Fibroblast of pulmonary artery (primary cell): ENCODE results near the gene UMAD1.

Experiments
- DNase-seq: peaks from one replicate; pipeline ENCODE4 v3.0.0-alpha.2; 2010; ENCODE audit warnings: low read depth
- H3K4me3 ChIP-seq: replicated peaks from 2 replicates; pipeline ENCODE4 v1.5.1; 2011; ENCODE audit warnings: low read depth, mild to moderate bottlenecking, control low read depth, low read length, moderate library complexity
- TF ChIP-seq, protein P1 (sequence below): IDR thresholded peaks from 2 replicates; pipeline ENCODE4 v1.5.1; 2011; ENCODE audit warnings: mild to moderate bottlenecking, control low read depth, low read length, inconsistent platforms; ENCODE audit errors: missing control alignments

Gene UMAD1

DNA sequence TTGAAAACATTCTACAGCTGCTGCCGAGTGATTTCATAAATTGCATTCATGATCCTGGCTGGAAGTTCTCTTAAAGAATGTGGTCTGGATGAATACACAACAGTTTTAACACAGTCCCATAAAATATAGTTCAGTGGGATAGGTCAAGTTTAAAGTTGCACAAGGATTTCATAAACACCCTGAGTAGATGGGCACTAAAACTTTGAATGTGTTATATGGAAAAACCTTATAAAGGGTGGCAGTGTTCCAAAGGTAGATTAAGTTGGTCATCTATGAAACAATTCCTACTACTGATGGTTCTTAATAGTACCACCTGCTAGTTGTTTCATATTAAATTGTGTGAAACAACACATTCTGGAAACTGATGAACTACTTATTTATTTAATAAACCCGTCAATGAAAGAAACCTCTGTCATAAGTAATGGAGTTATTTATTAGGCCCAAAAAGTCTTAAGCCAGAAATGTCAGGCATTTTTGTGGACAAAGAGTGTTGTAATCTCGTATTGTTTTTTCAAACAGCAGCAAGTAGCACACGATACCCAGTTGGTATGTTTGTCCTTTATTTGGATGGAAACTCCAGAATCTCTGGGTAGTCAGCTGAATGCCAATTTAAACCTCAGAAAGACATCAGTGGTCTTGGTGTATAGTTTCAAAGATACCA, 92.2 kb downstream of the UMAD1 start:
- peak; percentile 55 for DNase-seq
- no peak overlapping the region for H3K4me3 ChIP-seq
- TF ChIP-seq, protein P1, sequence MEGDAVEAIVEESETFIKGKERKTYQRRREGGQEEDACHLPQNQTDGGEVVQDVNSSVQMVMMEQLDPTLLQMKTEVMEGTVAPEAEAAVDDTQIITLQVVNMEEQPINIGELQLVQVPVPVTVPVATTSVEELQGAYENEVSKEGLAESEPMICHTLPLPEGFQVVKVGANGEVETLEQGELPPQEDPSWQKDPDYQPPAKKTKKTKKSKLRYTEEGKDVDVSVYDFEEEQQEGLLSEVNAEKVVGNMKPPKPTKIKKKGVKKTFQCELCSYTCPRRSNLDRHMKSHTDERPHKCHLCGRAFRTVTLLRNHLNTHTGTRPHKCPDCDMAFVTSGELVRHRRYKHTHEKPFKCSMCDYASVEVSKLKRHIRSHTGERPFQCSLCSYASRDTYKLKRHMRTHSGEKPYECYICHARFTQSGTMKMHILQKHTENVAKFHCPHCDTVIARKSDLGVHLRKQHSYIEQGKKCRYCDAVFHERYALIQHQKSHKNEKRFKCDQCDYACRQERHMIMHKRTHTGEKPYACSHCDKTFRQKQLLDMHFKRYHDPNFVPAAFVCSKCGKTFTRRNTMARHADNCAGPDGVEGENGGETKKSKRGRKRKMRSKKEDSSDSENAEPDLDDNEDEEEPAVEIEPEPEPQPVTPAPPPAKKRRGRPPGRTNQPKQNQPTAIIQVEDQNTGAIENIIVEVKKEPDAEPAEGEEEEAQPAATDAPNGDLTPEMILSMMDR, result no peak

DNA sequence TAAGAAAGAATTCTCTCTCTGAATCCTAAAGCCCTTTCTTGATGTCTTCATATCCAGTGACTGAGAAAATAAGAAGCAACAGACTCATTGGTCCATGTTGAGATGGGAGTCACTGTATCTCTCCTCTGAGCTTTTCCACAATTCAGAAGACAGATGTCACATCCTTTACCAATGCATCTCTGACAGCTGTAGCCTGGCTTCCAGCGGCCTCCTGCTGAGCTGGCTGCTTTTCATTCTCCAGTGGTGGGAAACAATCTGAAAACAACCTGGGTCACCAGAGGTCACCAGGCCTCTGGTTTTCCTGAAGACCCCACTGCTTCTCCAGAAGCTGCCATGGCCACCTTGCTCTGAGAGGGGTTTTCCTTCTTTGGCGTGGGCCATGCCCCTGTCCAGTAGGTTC, 96.1 kb downstream of the UMAD1 start:
- no peak for DNase-seq
- no peak overlapping the region for H3K4me3 ChIP-seq
- TF ChIP-seq, protein P1, result no peak

DNA sequence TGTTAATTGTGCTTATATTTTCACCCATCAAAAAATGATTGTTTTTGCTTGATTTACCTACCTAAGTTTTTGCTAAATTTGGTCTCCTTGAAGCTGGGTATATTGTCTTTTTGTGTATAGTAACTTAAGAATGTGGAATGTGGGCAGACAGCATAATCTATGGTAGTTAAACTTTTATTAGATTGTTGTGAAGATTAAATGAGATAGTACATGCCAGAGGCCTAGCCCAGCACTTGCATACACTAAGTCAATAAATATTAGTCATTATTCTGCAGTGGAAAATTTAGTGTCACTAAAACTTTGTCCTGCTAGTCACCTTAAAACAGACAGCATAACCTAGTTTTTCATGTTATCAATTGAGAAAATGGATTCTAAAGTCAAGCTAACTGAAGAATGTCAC, 97.1 kb downstream of the UMAD1 start:
- TF ChIP-seq, protein P1, result no peak
- DNase-seq, result no peak
- no peak overlapping the region for H3K4me3 ChIP-seq

DNA sequence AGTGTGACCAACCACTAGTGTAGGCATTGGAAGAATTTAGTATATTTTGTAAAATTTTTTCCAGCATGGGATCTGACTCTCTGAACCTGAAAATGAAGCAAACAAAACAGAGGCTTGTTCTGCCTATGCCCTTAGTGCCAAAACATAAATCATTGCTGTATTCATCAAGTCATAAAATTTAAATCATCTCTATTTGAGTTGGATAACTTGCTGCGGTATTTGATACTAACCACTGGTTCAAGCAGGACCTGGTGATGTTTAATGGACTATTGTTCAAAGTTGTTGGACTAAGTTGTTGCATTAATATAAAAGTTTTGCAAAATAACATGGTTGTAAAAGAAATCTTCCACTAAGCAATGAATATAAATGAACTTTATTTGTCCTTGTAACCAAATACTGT, 97.6 kb downstream of the UMAD1 start:
- no peak overlapping the region for H3K4me3 ChIP-seq
- no peak for DNase-seq
- TF ChIP-seq, protein P1, result no peak

DNA sequence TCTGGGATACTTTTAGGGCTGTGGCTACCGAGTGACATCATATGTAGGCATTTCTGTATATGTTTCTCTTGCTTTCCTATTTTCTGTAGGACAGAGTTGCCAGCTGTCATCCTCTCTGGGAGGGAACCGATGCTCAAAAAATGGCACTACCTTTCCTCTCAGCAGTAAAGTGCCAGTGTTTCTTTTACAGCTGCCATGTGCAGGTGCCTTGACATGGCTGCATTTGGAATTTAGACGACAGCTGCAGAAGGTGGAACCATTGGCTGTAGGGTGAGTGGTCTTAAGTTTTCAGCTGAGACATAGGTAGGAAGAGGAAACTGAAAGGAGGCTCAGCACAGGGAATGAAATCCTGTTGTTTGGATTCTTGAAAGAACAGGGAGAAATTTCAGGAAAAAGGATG, 98.1 kb downstream of the UMAD1 start:
- no peak for DNase-seq
- no peak overlapping the region for H3K4me3 ChIP-seq
- TF ChIP-seq, protein P1, result no peak

DNA sequence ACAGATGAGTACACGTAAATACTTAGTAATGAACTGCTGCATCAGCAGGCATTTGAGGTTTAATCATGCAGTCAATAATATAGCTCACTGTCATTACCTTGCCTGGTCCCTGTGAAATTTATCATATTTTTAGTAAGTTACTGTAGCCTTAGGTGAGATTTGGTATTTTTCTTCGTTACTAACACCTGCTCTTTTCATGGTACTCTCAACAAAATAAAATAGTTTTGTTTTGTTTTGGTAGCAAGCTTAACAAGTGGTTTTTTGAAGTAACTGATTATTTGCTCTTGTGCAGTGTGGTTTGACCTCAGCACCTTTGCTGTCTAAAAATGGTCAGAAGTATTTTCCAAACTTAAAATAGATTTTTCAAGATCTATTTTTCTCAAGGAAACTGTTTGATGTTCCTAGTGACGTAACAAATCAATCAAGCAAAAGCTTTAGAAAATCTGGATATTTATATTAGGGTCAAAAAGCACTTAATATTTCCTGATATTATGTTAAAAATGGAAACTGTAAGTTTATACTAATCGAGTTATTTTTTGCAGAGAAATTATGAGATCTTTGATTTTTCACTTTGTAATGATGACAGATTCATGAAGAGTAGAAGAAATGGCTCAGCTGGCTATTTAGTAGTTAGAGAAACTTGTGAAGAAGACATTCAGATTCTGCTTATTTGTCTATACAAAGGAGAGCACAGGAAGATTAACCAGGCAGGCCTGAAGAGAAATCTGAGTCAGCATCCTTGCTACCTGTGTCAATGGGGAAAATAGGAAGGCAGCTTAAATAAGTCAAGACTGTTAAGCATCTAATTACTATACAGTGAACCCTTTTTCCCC, 98.9 kb downstream of the UMAD1 start:
- DNase-seq, result no peak
- TF ChIP-seq, protein P1, result no peak
- H3K4me3 ChIP-seq, result no peak overlapping the region
